A549 (cell line): ENCODE measurements around the gene SLC34A1.

Source experiments
- CTCF ChIP-seq: fragments of >200 bp; sonication (Bioruptor Twin); formaldehyde crosslinking; IDR thresholded peaks from 3 replicates; pipeline ENCODE4 v1.5.1; 2016
- EP300 ChIP-seq, 2 experiments: fragments of >200 bp; sonication (Bioruptor Twin); formaldehyde crosslinking; IDR thresholded peaks; 2 replicates in 1 of 2; 3 replicates in 1 of 2; pipeline ENCODE4 v1.6.1; 2016 to 2017

GRCh38 chr5:177425801-177426565 lies 41.7 kb downstream of the SLC34A1 start:
- no peak for TF ChIP-seq CTCF
- no peak for TF ChIP-seq EP300 (IDR thresholded peaks at IDR 0.05)
